OCI-LY3 (cell line): Measurements from ENCODE around the gene NCL.

Experiments used
- EZH2phosphoT487 ChIP-seq: fragments of 200-600 bp; shearing (Covaris generic); IDR thresholded peaks from 2 replicates; pipeline ENCODE4 v1.6.1; 2018; ENCODE audit warnings: antibody characterized with exemption, mixed run types, low read depth
- TF ChIP-seq, protein P1 (sequence below): fragments of 200-600, 300-600 bp; sonication (generic); IDR thresholded peaks from 2 replicates; pipeline ENCODE4 v1.5.1; 2014; ENCODE audit warnings: antibody characterized with exemption, low read length, low read depth

- no peak for TF ChIP-seq EZH2phosphoT487
- TF ChIP-seq, protein P1, sequence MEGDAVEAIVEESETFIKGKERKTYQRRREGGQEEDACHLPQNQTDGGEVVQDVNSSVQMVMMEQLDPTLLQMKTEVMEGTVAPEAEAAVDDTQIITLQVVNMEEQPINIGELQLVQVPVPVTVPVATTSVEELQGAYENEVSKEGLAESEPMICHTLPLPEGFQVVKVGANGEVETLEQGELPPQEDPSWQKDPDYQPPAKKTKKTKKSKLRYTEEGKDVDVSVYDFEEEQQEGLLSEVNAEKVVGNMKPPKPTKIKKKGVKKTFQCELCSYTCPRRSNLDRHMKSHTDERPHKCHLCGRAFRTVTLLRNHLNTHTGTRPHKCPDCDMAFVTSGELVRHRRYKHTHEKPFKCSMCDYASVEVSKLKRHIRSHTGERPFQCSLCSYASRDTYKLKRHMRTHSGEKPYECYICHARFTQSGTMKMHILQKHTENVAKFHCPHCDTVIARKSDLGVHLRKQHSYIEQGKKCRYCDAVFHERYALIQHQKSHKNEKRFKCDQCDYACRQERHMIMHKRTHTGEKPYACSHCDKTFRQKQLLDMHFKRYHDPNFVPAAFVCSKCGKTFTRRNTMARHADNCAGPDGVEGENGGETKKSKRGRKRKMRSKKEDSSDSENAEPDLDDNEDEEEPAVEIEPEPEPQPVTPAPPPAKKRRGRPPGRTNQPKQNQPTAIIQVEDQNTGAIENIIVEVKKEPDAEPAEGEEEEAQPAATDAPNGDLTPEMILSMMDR: no peak
Observed at GRCh38 chr2:231422056-231422455, 42.2 kb downstream of the NCL start.
